Ishikawa (cell line): ENCODE results near the gene GALNT9.
A peak's percentile ranks its signal among the peaks of the same experiment; 100 is the strongest.

Experiments
- CEBPB ChIP-seq: IDR thresholded peaks from 2 replicates; pipeline ENCODE4 v1.6.1; 2012
- CREB1 ChIP-seq: IDR thresholded peaks from 2 replicates; pipeline ENCODE4 v1.6.1; 2012; ENCODE audit warnings: low read depth
- EGR1 ChIP-seq: IDR thresholded peaks from 2 replicates; pipeline ENCODE4 v1.6.1; 2012
- FOXM1 ChIP-seq: IDR thresholded peaks from 2 replicates; pipeline ENCODE4 v1.6.1; 2012; ENCODE audit warnings: low read depth, borderline replicate concordance
- NFIC ChIP-seq: IDR thresholded peaks from 2 replicates; pipeline ENCODE4 v1.6.1; 2012
- RAD21 ChIP-seq: IDR thresholded peaks from 2 replicates; pipeline ENCODE4 v1.6.1; 2012; ENCODE audit warnings: low read depth
- TAF1 ChIP-seq: IDR thresholded peaks from 2 replicates; pipeline ENCODE4 v1.6.1; 2012; ENCODE audit warnings: low read depth, mild to moderate bottlenecking
- TCF12 ChIP-seq: IDR thresholded peaks from 2 replicates; pipeline ENCODE4 v1.6.1; 2012; ENCODE audit warnings: low read depth
- TEAD4 ChIP-seq: IDR thresholded peaks from 2 replicates; pipeline ENCODE4 v1.6.1; 2012
- YY1 ChIP-seq: IDR thresholded peaks from 2 replicates; pipeline ENCODE4 v1.6.1; 2012; ENCODE audit warnings: low read depth
- ZBTB7A ChIP-seq: IDR thresholded peaks from 2 replicates; pipeline ENCODE4 v1.6.1; 2012; ENCODE audit warnings: low read depth
- TF ChIP-seq, protein P1 (sequence below): IDR thresholded peaks from 2 replicates; pipeline ENCODE4 v1.6.1; 2012
- TF ChIP-seq, protein P2 (sequence below): IDR thresholded peaks from 2 replicates; pipeline ENCODE4 v1.6.1; 2012; ENCODE audit warnings: low read depth, mild to moderate bottlenecking
- TF ChIP-seq, protein P3 (sequence below): IDR thresholded peaks from 2 replicates; pipeline ENCODE4 v1.6.1; 2012

The GALNT9 gene

DNA sequence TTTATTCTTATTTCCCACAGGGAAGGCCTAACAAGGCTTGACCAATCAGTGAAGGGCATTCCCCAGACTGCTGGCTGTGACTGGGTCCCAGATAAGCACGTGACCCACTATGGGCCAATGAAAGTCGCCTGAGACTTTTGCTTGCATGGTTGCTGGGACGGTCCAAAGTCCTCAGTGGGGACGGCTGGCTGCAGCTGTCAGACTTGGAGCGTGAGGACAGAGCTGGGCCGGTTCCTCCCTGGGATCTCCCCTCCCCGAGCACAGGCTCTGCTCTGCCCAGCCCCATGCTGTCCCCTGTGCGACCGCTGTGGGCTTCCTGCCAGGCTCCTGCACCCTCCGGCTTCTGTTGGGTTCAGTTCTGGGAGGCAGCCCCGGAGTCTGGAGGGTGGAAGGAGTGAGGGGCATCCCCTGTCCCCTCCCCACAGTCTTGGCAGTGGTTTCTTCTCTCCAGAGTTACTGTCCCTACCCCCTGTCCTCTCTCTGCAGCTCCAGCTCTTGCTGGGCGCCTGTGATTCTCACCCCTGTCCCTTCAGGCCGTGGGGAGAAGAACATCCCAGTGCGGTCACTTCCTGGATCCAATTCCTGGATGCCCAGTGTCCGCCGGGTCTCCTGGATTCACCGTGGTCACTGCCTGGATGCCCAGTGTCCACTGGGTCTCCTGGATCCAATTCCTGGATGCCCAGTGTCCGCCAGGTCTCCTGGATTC is 50.1 kb downstream of the GALNT9 start:
- TF ChIP-seq FOXM1, result no peak
- no peak for TF ChIP-seq ZBTB7A
- TF ChIP-seq, protein P1, sequence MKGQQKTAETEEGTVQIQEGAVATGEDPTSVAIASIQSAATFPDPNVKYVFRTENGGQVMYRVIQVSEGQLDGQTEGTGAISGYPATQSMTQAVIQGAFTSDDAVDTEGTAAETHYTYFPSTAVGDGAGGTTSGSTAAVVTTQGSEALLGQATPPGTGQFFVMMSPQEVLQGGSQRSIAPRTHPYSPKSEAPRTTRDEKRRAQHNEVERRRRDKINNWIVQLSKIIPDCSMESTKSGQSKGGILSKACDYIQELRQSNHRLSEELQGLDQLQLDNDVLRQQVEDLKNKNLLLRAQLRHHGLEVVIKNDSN, result peak; percentile 77

DNA sequence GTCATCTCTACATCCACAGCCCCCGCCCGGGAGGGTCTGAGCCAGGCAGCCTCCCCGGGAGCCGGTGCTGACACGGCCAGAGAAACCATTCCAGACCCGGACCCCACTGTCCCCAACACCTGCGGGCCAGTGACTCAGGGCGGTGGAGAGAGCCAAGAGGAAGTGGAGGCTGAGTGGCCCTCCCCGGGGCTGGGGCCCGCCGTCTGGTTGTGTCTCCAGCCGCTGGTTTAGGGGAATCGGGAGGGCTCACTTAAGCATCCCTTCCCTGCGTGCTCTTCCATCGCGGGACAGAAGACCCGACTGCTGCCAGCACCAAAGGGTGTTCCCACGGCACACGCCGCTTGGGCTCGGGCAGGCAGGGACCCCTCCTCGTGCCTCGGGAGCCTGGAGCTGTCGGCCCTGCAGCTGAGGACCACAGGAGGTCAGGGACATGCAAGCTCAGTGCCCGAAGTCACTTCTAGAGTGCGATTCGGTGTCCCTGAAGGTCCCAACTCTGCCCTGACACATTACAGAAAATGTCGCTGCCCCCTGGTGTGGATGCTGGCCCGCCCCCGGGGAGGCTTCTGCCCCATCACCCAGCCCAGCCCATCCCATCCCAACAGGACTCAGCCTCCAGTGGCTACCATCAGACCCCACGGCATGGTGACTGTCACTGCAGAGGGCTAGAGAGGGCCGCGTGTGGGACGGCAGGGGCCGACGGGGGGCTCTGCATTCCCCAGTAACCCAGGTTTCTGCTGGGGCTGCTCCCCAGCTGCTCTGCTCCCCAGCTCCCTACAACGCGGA is 50.8 kb downstream of the GALNT9 start:
- no peak for TF ChIP-seq TAF1
- TF ChIP-seq, protein P2, sequence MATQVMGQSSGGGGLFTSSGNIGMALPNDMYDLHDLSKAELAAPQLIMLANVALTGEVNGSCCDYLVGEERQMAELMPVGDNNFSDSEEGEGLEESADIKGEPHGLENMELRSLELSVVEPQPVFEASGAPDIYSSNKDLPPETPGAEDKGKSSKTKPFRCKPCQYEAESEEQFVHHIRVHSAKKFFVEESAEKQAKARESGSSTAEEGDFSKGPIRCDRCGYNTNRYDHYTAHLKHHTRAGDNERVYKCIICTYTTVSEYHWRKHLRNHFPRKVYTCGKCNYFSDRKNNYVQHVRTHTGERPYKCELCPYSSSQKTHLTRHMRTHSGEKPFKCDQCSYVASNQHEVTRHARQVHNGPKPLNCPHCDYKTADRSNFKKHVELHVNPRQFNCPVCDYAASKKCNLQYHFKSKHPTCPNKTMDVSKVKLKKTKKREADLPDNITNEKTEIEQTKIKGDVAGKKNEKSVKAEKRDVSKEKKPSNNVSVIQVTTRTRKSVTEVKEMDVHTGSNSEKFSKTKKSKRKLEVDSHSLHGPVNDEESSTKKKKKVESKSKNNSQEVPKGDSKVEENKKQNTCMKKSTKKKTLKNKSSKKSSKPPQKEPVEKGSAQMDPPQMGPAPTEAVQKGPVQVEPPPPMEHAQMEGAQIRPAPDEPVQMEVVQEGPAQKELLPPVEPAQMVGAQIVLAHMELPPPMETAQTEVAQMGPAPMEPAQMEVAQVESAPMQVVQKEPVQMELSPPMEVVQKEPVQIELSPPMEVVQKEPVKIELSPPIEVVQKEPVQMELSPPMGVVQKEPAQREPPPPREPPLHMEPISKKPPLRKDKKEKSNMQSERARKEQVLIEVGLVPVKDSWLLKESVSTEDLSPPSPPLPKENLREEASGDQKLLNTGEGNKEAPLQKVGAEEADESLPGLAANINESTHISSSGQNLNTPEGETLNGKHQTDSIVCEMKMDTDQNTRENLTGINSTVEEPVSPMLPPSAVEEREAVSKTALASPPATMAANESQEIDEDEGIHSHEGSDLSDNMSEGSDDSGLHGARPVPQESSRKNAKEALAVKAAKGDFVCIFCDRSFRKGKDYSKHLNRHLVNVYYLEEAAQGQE, result no peak

DNA sequence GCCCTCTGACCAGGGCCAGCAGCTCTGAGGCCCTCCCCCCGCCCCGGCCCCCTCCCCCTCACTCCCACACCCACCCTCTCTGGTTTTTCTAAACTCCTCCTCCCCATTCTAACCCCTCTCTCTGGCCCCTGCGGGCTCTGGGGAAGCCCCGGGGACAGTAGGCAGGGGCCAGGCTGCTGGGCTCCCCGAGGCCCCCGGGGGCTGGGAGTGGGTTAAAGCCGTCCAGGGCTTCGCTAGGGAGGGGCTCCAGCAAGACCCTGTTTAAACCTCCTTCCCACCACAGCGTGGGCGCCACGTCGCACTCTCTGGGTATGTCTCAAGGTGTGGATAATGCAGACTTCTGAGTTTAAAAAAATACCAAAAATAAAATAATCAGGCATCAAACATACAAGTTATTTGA is 51.4 kb downstream of the GALNT9 start:
- TF ChIP-seq ZBTB7A, result no peak
- TF ChIP-seq, protein P2, result no peak
- no peak for TF ChIP-seq TEAD4

DNA sequence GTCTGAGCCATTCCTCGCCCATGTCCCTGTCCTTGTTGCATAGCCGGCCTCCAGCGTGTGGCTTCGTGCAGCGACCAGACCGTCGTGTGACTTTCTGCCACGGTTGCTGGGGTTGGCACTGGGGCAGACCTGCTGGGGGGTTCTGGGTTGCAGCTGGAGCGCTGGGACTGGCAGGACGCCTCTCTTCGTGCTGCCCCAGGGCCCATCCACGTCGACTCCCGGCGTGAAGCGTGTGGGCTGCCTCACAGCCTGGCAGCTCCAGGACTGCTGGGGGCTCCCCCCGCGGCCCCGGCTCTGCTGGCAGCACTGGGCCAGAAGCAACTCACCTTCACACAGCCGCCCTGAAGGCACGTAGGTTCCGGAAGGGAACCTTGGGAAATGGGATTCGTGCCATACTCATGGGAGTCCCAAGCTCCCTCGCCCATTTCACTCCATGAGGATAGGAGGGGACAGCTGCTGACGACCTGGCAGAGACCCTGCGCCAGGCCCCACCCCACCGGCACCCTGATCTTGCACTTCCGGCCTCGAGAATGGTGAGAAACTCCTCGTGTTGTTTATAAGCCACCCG is 51.9 kb downstream of the GALNT9 start:
- TF ChIP-seq TEAD4 (no peak), ZBTB7A (no peak), EGR1 (no peak), NFIC (no peak), TAF1 (no peak), YY1 (no peak), CEBPB (no peak), CREB1 (no peak)
- TF ChIP-seq, protein P1, result no peak

DNA sequence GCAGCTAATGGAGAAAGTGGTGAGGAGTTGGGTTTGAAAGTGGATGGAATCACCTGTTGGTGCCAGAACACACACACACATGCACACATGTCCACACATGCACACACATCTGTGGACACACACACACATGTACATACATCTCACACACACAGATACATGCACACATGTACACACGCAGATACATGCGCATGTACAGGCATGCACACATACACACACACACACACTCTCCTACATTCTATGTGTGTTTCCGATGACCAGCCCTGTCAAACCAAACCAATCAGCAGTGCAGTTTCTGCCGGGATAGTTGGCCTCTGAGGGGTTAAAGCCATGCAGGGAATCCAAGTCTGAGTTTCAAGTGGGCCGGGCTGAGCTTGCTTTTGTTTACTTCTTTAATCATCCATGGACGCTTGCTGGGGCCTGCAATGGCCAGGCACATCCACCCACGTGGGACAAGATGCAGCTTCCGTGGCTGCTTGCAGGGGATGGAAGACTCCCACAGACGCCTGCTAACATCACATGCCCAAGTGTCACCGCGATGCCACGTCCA is 52.5 kb downstream of the GALNT9 start:
- TF ChIP-seq, protein P3, sequence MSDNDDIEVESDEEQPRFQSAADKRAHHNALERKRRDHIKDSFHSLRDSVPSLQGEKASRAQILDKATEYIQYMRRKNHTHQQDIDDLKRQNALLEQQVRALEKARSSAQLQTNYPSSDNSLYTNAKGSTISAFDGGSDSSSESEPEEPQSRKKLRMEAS, result no peak
- TF ChIP-seq RAD21, result no peak
- TF ChIP-seq CREB1, result no peak
- no peak for TF ChIP-seq TAF1
- TF ChIP-seq, protein P2, result no peak
- no peak for TF ChIP-seq YY1
- TF ChIP-seq CEBPB, result no peak
- TF ChIP-seq, protein P1, result no peak
- TF ChIP-seq TEAD4, result no peak
- TF ChIP-seq ZBTB7A, result no peak
- no peak for TF ChIP-seq TCF12
- TF ChIP-seq NFIC, result no peak
- TF ChIP-seq EGR1, result no peak
